Stimulated activated CD4-positive, alpha-beta T cell treated with anti-CD3 and anti-CD28 coated beads, Interleukin-15, amount 100 ng/mL, for 1 hour (primary cell): Measurements from ENCODE around the gene GJA3.

ENCODE experiments used
- DNase-seq, 2 donors: peaks; one replicate each; pipeline ENCODE4 v3.0.0-alpha.2; 2020; ENCODE audit warnings: low read depth in 1 of 2, low spot score in 1 of 2

GJA3 gene

GRCh38 chr13:20128459-20128931 lies 32.4 kb downstream of the GJA3 start:
- no peak for DNase-seq

GRCh38 chr13:20127562-20128458 lies 33.0 kb downstream of the GJA3 start:
- DNase-seq: no peak

DNA sequence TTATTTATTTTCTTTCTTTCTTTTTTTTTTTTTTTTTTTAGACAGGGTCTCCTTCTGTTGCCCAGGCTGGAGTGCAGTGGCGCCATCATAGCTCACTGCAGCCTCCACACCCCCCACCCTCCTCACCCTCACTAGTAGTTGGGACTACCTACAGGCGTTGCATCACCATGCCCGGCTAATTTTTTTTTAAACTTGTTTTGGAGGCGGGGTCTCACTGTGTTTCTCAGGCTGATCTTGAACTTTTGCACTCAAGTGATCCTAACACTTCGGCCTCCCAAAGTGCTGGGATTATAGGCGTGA lies 33.6 kb downstream of the GJA3 start:
- DNase-seq: no peak

DNA sequence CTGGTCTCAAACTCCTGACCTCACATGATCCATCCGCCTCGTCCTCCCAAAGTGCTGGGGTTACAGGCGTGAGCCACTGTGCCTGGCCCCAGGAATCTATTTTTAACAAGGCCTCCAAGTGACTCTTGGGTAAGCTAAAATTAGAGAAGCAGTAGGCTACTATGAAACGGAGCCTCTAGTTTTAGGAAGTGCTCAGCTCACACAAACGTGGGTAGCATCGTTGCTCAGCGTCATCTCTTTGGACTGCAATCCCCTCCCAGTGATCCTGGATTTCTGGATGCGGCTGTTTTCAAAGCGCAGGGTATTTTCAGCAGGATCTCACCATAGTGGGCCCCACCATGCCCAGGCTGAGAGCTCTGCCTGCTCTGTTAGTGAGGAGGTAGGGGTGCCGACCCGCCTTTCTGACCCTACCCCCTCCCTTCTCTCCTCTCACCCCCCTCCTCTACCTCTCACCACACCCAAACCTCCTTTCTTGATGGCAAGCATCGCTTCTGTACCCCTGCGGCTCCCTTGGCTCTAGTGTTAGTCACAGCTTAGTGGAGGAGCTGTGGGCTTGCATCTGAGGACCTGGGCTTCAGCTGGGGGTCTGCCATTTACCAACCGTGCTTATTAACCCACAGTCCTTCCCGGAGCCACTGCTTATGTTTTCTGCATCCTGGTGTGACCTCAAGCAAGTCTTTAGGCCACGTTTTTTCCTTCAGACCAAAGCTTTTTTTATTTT lies 34.2 kb downstream of the GJA3 start:
- no peak for DNase-seq

- no peak for DNase-seq
Measured at GRCh38 chr13:20125783-20126165, 35.1 kb downstream of the GJA3 start.

DNA sequence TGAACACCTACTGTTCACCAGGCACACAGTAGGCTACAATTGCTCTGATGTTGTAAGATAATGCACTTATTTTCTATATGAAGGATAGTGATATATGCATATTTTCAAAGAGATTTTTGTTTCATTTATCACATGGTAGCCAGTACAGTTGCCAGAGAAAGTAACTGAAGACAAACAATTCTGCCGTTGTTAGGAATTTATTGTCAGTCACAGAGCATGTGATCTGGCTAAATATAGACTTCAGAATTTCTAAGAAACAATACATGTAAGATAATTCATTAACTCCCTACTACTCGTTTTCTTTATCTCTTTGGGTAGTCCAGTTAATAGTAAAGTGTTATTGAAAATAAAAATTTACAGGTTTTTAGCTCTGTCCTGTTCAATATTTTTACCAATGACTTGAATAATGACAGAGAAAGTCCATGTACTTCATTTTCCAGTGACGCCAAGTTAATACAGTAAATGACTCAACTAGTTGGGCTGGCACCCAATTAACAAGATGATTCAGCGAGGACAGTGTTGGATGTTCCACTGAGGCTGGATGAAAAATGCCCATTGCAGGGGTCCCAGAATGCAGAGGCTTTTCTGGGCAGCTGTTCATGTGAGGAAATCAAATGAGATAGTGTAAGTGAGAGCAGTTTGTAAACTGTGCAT lies 35.6 kb downstream of the GJA3 start:
- no peak for DNase-seq

DNA sequence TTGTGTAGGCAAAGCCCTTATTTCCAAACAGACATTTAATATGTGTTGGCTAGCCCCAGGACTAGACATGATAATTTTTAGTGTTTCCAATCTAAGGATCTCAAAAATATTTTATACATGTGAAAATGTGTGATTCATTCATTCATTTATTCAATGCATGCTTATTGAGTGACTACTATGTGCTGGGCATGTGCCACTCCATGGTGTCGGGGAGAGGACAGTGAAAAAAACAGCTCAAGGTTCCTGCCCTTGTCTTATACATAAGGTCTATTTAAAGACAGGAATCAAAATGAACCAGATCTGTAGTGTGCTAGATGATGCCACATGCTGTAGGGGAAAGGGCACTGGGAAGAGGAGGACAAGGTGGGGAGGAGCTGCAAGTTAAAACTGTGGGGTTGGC lies 36.5 kb downstream of the GJA3 start:
- no peak for DNase-seq

DNA sequence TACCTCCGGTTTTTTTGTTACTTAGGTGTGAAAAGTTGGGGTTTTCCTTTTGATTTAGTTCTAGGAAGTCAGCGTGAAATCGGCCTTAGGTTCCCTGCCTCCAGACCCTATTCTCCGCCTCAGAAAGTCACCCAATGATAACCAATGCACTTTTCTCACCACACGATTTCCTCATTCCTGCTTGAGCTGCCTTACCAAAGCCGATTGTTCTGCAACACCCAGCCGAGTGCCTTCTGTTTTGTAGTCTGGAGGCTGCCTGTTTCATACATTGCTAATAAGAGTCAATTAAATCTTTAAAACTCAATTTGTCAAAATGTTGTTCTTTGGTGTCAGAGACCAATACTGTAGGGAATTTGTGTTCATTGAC lies 39.7 kb downstream of the GJA3 start:
- no peak for DNase-seq

- DNase-seq: no peak
Measured at GRCh38 chr13:20119960-20120359, 40.9 kb downstream of the GJA3 start.

DNA sequence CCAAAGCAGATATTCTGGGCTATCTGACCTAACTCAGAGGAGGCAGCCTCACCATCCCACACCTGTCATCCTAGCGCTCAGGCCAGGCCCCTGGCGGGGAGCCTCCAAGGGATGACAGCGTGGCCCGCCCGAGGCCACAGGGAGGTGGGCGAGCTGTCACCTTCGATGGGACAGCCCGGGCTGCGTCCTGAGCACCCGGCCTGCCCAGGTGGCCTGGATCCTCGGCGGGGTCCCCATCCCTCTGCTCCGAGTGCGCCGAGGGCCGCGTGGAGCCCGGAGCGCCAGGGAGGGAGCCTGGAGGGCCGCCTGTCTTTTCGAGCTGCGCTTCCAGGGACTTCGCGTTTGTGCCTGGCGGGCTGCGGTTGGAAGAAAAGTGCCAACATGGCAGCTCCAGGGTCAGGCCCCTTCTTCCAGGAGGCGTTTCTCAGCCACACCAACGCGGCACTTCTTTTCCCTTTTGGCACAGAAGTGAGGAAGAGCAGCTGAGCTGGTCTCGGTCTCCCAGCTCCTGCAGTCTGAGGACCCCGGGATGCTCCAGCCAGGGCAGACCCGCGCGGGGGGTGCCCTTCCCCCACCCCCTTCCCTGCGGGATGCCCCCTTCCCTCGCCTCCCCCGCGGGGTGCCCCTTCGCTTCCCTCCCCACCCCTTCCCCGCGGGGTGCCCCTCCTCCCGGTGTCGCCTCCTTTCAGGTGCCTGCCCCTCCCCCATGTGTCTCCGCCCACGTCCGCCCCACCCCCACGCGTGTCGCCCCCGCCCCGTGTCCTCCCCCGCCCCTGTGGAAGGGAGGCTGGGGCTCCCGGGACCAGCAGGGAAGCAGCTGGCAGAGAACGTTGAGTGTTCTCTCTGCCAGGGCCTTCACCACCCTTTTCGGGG lies 42.3 kb downstream of the GJA3 start:
- DNase-seq: peak in 1 of 2 donors; percentile 14

DNA sequence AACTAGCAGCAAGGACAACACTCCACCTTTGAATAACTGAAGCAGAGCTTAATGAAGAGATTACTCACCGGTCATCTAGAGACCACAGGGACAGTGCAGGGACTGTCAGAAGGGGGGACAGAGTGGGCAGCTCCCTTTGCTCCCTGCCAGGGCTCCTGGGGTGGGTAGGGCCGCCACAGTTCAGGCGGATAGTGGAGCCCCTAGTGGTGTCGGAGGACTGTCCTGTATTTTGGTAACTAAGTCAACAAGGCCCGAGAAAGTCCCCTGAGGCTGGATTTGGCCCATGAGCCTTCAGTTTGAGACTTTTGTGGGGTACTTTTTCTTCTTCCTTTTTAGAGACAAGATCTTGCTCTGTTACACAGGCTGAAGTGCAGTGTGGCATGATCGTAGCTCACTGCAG lies 44.6 kb downstream of the GJA3 start:
- no peak for DNase-seq

DNA sequence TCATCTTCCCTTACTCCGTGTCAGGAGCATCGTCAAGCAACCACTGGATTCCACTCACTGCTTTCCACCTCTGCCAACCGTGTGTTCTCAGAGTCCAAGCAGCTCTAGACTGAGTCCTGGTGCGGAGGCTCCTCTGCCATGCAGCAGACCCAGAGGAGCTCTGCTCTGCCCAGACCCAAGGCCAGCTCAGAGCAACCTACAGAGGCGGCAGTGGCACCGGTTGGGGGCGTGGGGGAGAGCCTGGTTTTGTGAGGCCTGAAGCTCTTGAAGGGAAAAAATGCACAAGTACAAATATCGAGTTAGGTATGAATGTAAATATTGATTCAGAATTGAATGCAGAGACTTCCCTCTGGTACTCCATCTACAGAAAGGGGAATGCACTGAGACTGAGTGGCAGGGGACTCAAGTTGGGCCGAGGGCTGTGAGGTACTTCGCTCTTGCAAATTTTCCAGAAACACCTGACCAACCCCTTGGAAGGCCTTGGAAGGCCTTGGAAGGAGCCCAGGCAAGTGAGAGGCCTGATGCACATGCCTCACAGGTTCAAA lies 46.7 kb downstream of the GJA3 start:
- no peak for DNase-seq

DNA sequence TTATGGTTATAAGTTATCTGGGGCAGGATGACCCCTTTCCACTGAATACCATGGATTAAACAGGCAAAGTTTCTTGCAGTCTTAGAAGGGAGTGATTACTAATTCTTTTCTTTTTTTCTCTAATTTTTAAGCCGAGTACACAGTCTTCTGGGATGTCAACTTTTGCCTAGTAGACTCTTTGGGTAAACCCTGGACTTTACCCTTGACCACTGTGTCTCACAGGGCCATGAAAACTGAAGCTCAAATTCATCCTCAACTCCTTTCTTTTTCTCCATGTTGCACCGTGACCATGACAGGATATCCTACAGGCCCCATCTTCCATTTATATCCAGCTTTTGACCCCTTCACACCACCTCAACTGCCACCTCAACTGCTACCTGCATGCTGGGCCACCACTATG lies 51.8 kb downstream of the GJA3 start:
- DNase-seq: no peak

DNA sequence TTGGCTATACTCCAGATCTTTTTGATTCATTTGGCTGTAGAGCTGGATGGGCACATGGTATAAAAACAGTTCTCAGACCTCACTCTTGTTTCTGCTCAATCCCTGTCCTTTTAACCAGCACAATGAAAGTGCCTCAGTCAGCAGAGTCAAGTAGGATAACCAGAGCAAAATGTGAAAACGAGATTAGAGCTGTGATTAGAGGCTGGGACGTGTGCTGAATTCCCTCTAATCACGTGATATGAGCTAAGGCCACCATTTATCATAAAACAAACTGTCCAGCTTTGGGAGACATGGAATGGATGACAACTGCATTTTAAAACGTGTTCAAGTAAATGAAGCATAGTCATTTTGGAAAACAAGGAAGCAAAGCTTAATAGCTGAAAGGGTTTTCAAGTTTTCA lies 54.1 kb downstream of the GJA3 start:
- no peak for DNase-seq

- no peak for DNase-seq
Measured at GRCh38 chr13:20105161-20105689, 55.6 kb downstream of the GJA3 start.

GRCh38 chr13:20102525-20103180 lies 58.2 kb downstream of the GJA3 start:
- no peak for DNase-seq

DNA sequence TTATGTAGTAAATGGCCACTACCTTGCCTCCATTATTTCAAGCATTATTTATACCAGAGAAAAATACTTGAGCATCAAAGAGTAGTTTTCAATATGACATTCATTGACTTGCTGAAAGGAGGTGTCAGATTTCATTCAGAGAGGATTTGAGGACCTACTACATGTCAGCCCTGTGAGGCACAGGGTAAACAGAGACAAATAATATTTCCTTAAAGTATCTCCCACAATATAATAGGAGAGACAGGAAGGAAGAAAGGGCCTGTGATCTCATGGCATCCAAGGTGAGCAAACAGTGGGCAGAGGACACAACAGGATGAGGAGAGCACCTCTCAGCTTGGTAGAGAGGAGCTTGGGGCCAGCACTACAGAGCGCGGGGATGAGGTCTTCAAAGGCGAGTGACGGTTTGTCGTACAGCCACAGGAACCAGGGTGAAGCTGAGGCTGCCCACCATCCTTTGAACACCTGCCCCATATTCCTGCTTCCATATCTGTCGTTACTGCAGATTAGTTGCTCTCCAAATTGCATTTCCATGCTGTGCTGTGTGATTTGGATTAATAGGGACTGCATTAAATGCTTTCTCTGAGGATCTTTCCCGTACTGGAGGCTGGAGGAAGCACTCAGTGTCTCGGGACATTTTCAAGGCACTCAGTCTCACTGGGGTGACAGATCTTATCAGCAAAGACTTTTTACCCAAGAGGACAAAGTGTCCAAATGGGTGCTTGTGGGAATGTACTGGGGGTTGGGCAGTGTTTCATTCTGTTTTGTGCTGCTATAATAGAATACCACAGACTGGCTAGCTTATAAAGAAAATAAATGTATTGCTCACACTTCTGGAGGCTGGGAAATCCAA lies 59.2 kb downstream of the GJA3 start:
- DNase-seq: no peak

- DNase-seq: no peak
Measured at GRCh38 chr13:20099319-20099718, 61.5 kb downstream of the GJA3 start.

DNA sequence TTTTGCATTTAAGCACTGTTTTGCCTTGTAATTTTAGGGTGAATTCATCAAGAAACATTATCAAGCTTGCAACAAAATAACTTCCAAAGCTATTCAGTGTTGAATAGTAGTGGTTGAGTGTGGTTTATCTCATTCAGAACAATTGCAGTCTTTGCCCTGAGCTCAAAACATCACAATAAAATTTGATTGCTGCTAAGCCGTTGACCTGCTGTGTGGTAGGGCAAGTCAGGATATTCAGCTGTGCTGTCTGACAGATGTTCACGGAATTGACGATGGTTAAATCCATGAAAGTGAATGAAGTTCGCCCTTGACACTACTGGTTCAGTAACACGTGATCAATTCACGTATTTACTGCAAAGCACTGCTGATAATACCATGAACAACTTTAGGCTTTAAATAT lies 66.9 kb downstream of the GJA3 start:
- DNase-seq: no peak
